HepG2 (cell line): ENCODE results near the gene VAC14. TPM values are rescaled to one million over a fixed set of nuclear protein-coding genes. Genes with fewer than 3 reads are reported as not detected.

Source experiments
- ATAC-seq: fragments of 200-7000 bp; cut with Tn5 transposase; 3 replicates; pipeline ENCODE4 v1.9.1; 2020; ENCODE audit warnings: mild to moderate bottlenecking, moderate library complexity
- BruUV-seq: library from RNA; stranded (reverse); fragments of 400-500 nt; replicated peaks from 2 replicates; lab custom pipeline; 2021; lab: Mats Ljungman, UMichigan
- CTCF ChIA-PET: fragments of 300-600 bp; formaldehyde crosslinking; extraction: SDS; loops from one replicate; lab custom pipeline; 2021; ENCODE audit warnings: low total read pairs, inconsistent platforms, low intra/inter-chr PET ratio; lab: Yijun Ruan, JAX
- POLR2A ChIA-PET: fragments of 350-600 bp; sonication (Branson Sonifier 250); formaldehyde crosslinking; loops from one replicate; lab custom pipeline; 2020; ENCODE audit warnings: antibody characterized with exemption, inconsistent platforms; lab: Yijun Ruan, JAX
- DNase-seq: peaks from one replicate; pipeline ENCODE4 v3.0.0-alpha.2; 2015; ENCODE audit warnings: low spot score
- FAIRE-seq: peaks from 3 replicates; lab custom pipeline; 2011; peaks lifted over from hg19 to GRCh38; lab: Jason Lieb, UNC
- H2AFZ ChIP-seq: one replicate; pipeline ENCODE4 v1.6.1; 2011; ENCODE audit warnings: low read length, inconsistent platforms
- H3K27ac ChIP-seq: fragments of 300-600 bp; 3 replicates; pipeline ENCODE4 v1.8.0; 2011; ENCODE audit warnings: mixed run types, mild to moderate bottlenecking, mixed read lengths, low read length, inconsistent platforms; ENCODE audit not compliant: insufficient read depth; ENCODE audit errors: extremely low read length
- H3K27me3 ChIP-seq, 2 experiments: fragments of 200-600 bp in 1 of 2; 2 replicates in 1 of 2; 3 replicates in 1 of 2; pipeline versions ENCODE4 v1.6.0 to v1.8.0; 2011; ENCODE audit warnings: low read length in 2 of 2, mild to moderate bottlenecking in 2 of 2, moderate library complexity in 2 of 2, inconsistent platforms in 1 of 2; ENCODE audit not compliant: insufficient read depth in 2 of 2, control insufficient read depth in 1 of 2
- H3K36me3 ChIP-seq, 2 experiments: fragments of 200-600 bp in 1 of 2; replicated peaks in 1 of 2; 2 replicates in 1 of 2; 3 replicates in 1 of 2; pipeline versions ENCODE4 v1.5.1 to v1.8.0; 2011; ENCODE audit warnings: low read length in 2 of 2, inconsistent platforms in 1 of 2; ENCODE audit not compliant: insufficient read depth in 2 of 2, control insufficient read depth in 1 of 2
- H3K4me1 ChIP-seq: 2 replicates; pipeline ENCODE4 v1.5.1; 2012; ENCODE audit warnings: low read length, inconsistent platforms; ENCODE audit not compliant: insufficient read depth
- H3K4me2 ChIP-seq: 2 replicates; pipeline ENCODE4 v1.6.0; 2011; ENCODE audit warnings: low read depth, low read length, inconsistent platforms
- H3K4me3 ChIP-seq, 3 experiments: fragments of 200-600 bp in 1 of 3; sonication (generic), shearing (Covaris generic) in 1 of 3; replicated peaks in 1 of 3; 2 replicates each; pipeline ENCODE4 v1.5.1; 2011 to 2016; ENCODE audit warnings: low read length in 3 of 3, inconsistent platforms in 2 of 3, low read depth in 2 of 3, mild to moderate bottlenecking in 2 of 3, control low read depth in 1 of 3, mixed read lengths in 1 of 3; ENCODE audit not compliant: insufficient read depth in 1 of 3
- H3K79me2 ChIP-seq: one replicate; pipeline ENCODE4 v1.6.1; 2011; ENCODE audit warnings: low read length, inconsistent platforms; ENCODE audit not compliant: insufficient read depth
- H3K9ac ChIP-seq: 2 replicates; pipeline ENCODE4 v1.6.0; 2011; ENCODE audit warnings: mild to moderate bottlenecking, low read depth, low read length, inconsistent platforms; ENCODE audit not compliant: insufficient read depth
- H3K9me3 ChIP-seq: 2 replicates; pipeline ENCODE4 v1.5.1; 2012; ENCODE audit warnings: mild to moderate bottlenecking, low read length
- H4K20me1 ChIP-seq: 2 replicates; pipeline ENCODE4 v1.6.0; 2011; ENCODE audit warnings: inconsistent platforms, mild to moderate bottlenecking, low read length, moderate library complexity; ENCODE audit not compliant: insufficient read depth
- HNRNPL ChIP-seq: fragments of 200-400 bp; formaldehyde crosslinking; IDR thresholded peaks from 2 replicates; pipeline ENCODE4 v1.6.1; 2017; ENCODE audit warnings: mild to moderate bottlenecking, low read depth, low read length
- JUND ChIP-seq: sonication (generic); formaldehyde crosslinking; IDR thresholded peaks from 2 replicates; pipeline ENCODE4 v1.8.0; 2022; ENCODE audit warnings: mild to moderate bottlenecking, missing genetic modification reagents
- TOE1 ChIP-seq: sonication (generic); formaldehyde crosslinking; IDR thresholded peaks from 2 replicates; pipeline ENCODE4 v1.4.0; 2020; ENCODE audit warnings: mild to moderate bottlenecking, missing genetic modification reagents
- ZNF18 ChIP-seq: sonication (generic); formaldehyde crosslinking; IDR thresholded peaks from 2 replicates; pipeline ENCODE4 v1.8.0; 2022; ENCODE audit warnings: mild to moderate bottlenecking, missing genetic modification reagents; ENCODE audit not compliant: insufficient replicate concordance
- ZNF280B ChIP-seq: sonication (generic); formaldehyde crosslinking; IDR thresholded peaks from 2 replicates; pipeline ENCODE4 v1.5.0; 2020; ENCODE audit warnings: missing genetic modification reagents, mild to moderate bottlenecking, borderline replicate concordance
- ZNF367 ChIP-seq: sonication (generic); formaldehyde crosslinking; IDR thresholded peaks from 2 replicates; pipeline ENCODE4 v1.4.0; 2020; ENCODE audit warnings: missing genetic modification reagents, borderline replicate concordance
- ZNF569 ChIP-seq: sonication (generic); formaldehyde crosslinking; IDR thresholded peaks from 2 replicates; pipeline ENCODE4 v1.5.0; 2020; ENCODE audit warnings: mild to moderate bottlenecking, missing genetic modification reagents, moderate library complexity, borderline replicate concordance
- ZNF687 ChIP-seq: sonication (generic); formaldehyde crosslinking; IDR thresholded peaks from 2 replicates; pipeline ENCODE4 v1.5.1; 2020; ENCODE audit warnings: mild to moderate bottlenecking, missing genetic modification reagents, moderate library complexity
- ZNF737 ChIP-seq: sonication (generic); formaldehyde crosslinking; IDR thresholded peaks from 2 replicates; pipeline ENCODE4 v1.5.0; 2020; ENCODE audit warnings: missing genetic modification reagents, mild to moderate bottlenecking, borderline replicate concordance
- WGBS: methylation state at CpG from one replicate; pipeline ENCODE4 v1.1.6; 2017; ENCODE audit warnings: low lambda C conversion rate; 5-methylcytosine and 5-hydroxymethylcytosine counted together
- in situ Hi-C: cut with HindIII; loops from 2 replicates; pipeline ENCODE4 v1.10.0; 2017; ENCODE audit warnings: low pct_unique_long_range_greater_than_20kb; ENCODE audit not compliant: extremely low pct_ligation_motif_present
- intact Hi-C: fragments of 100-400 bp; cut with micrococcal nuclease; formaldehyde crosslinking; loops from one replicate; pipeline ENCODE4 v1.10.0; 2022; ENCODE audit not compliant: unreplicated experiment
- polyA plus RNA-seq, 8 experiments: library from polyadenylated mRNA; depleted of rRNA in 3 of 8; stranded (reverse) in 7 of 8; unstranded in 1 of 8; fragments of >200 nt; fragmentation: Illumina TruSeq in 4 of 8; extraction: Trizol in 4 of 8; gene quantifications; 2 replicates each; pipeline versions ENCODE4 v1.2.1 to v1.2.3, GENCODE V29; 2011 to 2016; ENCODE audit warnings: low read depth in 4 of 8, missing spikeins in 1 of 8, mixed read lengths in 1 of 8; ENCODE audit not compliant: insufficient read depth in 1 of 8
- total RNA-seq, 5 experiments: library from RNA; depleted of rRNA; stranded (reverse); fragments of >200 nt; fragmentation: Illumina TruSeq; extraction: Trizol; gene quantifications; 2 replicates each; pipeline ENCODE4 v1.2.3, GENCODE V29; 2016; ENCODE audit warnings: low read depth in 1 of 5

Gene VAC14
- total and polyA plus RNA-seq, 2 of the 13 experiments (the other 11 are each of a cell fraction or from before 2014, with no cell fraction given) = 23.5 to 24.6 TPM

DNA sequence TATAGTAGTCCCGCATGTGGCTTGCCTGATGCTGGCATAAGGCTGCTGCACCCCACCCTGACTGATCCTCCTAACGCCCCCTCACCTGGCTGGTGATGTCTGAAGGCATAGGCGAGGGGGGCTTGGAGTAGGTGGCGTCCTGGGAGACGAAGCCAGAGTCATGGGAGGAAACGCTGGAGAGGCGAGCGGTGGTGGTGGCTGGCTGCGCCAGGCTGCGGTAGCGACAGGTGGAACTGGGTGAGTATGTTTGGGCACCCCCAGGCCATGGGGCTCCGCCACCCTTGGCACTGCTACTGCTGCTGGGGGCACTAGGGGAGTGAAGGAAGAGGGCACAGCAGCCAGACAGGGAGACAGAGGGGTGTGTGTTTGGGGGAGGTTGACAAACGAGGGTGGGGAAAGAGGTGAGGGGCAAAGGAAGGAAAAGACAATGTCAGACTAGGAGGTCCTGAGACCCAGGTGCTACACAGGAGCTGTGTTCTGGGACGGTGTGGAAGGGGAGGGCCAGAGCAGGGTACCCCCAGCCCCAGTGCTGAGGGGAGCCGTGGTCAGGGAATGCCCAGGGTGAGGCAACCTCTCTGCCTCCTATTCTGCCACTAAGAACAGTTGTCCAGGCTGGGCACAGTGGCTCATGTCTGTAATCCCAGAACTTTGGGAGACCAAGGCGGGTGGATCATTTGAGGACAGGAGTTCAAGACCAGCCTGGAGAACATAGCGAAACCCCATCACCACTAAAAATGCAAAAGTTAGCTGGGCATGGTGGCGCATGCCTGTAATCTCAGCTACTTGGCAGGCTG is 126.5 kb downstream of the VAC14 start:
- Histone ChIP-seq H2AFZ (no peak overlapping the region), H3K4me3 (no peak overlapping the region), H3K79me2 (peaks cover 16% of the 10 kb centered on the region), H3K27ac (no peak overlapping the region), H3K36me3 (peaks cover 68 to 96% of the 10 kb centered on the region in 2 experiments), H4K20me1 (peaks cover 5% of the 10 kb centered on the region; the same call in 1 of the 2 replicates), H3K27me3 (no peaks in the 10 kb centered on the region), H3K4me2 (no peak overlapping the region), H3K9ac (no peak overlapping the region), H3K4me1 (no peaks in the 10 kb centered on the region), H3K9me3 (no peaks in the 10 kb centered on the region)
- ATAC-seq = no peak
- 97% methylated on average over 18 of the region's 18 CpGs for WGBS
- no TSS peak for BruUV-seq
- DNase-seq = no peak
- in situ Hi-C loops = no loop called here
- ChIA-PET CTCF (no interaction called here), POLR2A (interaction anchor here (0.9 to 18.7 kb wide), 3 partner anchors 13 to 52 kb away, joined by 3 to 536 read pairs (median 3); no protein-coding TSS in a partner anchor)
- intact Hi-C loops = no loop called here
- FAIRE-seq = no peak
- TF ChIP-seq ZNF18 (no peak), HNRNPL (peak; percentile 88), ZNF367 (CRISPR knock-in tag) (no peak), JUND (no peak), ZNF687 (CRISPR knock-in tag) (peak; percentile 40; the same call in 1 of the 2 replicates), ZNF569 (CRISPR knock-in tag) (no peak), ZNF280B (CRISPR knock-in tag) (0 out of 2 replicates have a peak, but pooled peaks have one; percentile 25), ZNF737 (CRISPR knock-in tag) (no peak), TOE1 (CRISPR knock-in tag) (no peak)
